ENCODE results near the gene MRPL53.

DNA sequence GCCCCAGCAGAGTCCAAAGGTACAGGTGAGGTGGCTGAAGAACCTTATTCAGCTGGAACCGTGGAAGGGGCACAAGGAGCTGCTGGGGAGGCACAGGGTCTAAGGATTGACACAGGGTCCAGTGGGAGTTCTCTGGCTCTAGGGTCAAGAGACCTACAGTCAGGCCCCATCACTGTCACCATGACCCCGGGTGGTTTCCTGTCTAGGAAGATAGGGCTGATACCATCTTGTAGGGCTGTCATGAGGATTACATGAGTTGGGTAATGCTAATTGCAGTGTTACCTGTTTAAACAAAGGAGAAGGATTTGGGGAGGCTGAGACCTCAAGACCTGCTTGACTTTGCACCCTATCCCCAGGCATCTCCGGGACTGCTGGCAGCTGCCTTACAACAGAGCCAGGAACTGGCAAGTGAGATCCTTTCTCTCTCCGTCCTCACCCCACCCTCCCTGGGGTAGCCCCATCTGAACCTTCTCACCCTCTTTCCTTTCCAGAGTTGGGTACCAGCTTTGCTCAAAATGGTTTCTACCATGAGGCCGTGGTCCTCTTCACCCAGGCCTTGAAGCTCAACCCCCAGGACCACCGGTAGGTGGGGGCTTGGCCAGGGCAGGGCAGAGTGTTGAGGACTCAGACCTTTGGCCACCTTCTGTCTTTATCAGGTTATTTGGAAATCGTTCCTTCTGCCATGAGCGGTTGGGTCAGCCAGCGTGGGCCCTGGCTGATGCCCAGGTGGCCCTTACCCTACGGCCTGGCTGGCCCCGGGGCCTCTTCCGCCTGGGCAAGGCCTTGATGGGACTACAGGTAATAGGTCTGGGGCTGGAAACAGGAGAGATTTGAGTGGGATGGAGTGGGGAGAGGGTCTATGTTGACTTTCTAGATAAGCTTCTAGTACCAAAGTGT lies 19.4 kb upstream of the MRPL53 start:
- TF ChIP-seq, protein P1, sequence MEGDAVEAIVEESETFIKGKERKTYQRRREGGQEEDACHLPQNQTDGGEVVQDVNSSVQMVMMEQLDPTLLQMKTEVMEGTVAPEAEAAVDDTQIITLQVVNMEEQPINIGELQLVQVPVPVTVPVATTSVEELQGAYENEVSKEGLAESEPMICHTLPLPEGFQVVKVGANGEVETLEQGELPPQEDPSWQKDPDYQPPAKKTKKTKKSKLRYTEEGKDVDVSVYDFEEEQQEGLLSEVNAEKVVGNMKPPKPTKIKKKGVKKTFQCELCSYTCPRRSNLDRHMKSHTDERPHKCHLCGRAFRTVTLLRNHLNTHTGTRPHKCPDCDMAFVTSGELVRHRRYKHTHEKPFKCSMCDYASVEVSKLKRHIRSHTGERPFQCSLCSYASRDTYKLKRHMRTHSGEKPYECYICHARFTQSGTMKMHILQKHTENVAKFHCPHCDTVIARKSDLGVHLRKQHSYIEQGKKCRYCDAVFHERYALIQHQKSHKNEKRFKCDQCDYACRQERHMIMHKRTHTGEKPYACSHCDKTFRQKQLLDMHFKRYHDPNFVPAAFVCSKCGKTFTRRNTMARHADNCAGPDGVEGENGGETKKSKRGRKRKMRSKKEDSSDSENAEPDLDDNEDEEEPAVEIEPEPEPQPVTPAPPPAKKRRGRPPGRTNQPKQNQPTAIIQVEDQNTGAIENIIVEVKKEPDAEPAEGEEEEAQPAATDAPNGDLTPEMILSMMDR (IDR thresholded peaks at IDR 0.05), result no peak
- no peak for TF ChIP-seq POLR2AphosphoS5 (IDR thresholded peaks at IDR 0.05)
- TF ChIP-seq POLR2A (IDR thresholded peaks at IDR 0.05), result no peak
